Mesodermal cell (in vitro differentiated cells): ENCODE measurements around the gene C2CD2.
A peak's percentile ranks its signal among the peaks of the same experiment; 100 is the strongest.
"Not testable (repeated sequence)": the region's sequence is repeated elsewhere in the genome, so short reads cannot be mapped to it uniquely, and the experiment has no call there.

Experiments used
- H3K27ac ChIP-seq: 2 replicates; pipeline ENCODE4 v1.7.0; 2013; ENCODE audit warnings: mild to moderate bottlenecking, low read depth, low read length, moderate library complexity; ENCODE audit not compliant: severe bottlenecking
- H3K36me3 ChIP-seq: 2 replicates; pipeline ENCODE4 v1.7.1; 2013; ENCODE audit warnings: mild to moderate bottlenecking, low read length, moderate library complexity; ENCODE audit not compliant: control insufficient read depth, insufficient read depth
- H3K4me1 ChIP-seq: one replicate; pipeline ENCODE4 v1.7.1; 2013; ENCODE audit warnings: mild to moderate bottlenecking, low read length; ENCODE audit not compliant: insufficient read depth, control insufficient read depth, poor library complexity, severe bottlenecking
- H3K4me3 ChIP-seq: 2 replicates; pipeline ENCODE4 v1.7.0; 2013; ENCODE audit warnings: low read length, control low read depth, mild to moderate bottlenecking; ENCODE audit not compliant: insufficient read depth, poor library complexity, severe bottlenecking; ENCODE audit errors: extremely low read depth
- H3K9me3 ChIP-seq: 2 replicates; pipeline ENCODE4 v1.7.1; 2013; ENCODE audit warnings: mild to moderate bottlenecking, low read length, moderate library complexity; ENCODE audit not compliant: control insufficient read depth
- WGBS, 2 experiments: methylation state at CpG; one replicate each; pipeline ENCODE4 v1.1.5; 2013; ENCODE audit warnings: missing lambda C conversion rate in 2 of 2; ENCODE audit not compliant: insufficient coverage in 2 of 2; 5-methylcytosine and 5-hydroxymethylcytosine counted together

C2CD2 gene

DNA sequence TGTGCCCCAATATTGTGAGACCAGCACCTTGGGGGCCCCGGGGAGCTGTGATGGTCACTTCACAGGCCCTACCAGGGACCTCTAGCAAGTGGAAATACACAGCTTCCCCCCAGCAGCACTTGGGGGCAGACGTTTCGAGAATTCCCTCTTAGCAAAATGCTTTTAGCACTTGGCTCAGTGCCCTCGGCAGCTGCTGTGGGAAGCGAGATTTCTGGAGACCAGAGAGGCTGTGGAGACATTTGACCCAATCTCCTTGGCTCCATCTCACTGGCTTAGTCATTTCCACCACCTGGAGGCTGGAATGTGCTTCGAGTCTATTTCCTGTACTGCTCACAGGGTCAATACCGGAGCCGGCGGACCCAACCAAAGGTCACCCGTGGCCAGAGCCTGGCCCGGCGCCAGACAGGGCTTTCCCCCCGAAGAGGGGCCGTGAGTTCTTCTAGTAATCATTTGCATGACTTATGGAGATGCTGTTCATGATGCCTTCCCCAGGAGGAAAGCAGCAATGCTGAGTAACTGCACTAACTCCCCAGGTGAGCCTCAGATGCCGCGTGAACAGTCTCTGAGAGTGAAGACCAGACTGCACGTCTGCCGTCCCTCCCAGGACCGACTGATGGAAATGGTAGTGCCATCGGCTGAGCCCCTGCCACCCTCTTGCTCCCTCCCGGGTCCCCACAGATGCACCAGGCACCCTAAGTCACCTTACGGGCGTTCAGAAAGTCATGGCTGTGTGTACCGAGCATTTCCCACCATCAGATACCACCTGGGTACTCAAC lies 4.4 kb upstream of the C2CD2 start:
- Histone ChIP-seq H3K27ac (no peak overlapping the region), H3K36me3 (no peaks in the 10 kb centered on the region), H3K9me3 (no peaks in the 10 kb centered on the region), H3K4me1 (peaks cover 10% of the 10 kb centered on the region), H3K4me3 (no peak overlapping the region)
- 86 to 88% methylated on average over 22 to 24 of the region's 24 CpGs for WGBS, 2 experiments

DNA sequence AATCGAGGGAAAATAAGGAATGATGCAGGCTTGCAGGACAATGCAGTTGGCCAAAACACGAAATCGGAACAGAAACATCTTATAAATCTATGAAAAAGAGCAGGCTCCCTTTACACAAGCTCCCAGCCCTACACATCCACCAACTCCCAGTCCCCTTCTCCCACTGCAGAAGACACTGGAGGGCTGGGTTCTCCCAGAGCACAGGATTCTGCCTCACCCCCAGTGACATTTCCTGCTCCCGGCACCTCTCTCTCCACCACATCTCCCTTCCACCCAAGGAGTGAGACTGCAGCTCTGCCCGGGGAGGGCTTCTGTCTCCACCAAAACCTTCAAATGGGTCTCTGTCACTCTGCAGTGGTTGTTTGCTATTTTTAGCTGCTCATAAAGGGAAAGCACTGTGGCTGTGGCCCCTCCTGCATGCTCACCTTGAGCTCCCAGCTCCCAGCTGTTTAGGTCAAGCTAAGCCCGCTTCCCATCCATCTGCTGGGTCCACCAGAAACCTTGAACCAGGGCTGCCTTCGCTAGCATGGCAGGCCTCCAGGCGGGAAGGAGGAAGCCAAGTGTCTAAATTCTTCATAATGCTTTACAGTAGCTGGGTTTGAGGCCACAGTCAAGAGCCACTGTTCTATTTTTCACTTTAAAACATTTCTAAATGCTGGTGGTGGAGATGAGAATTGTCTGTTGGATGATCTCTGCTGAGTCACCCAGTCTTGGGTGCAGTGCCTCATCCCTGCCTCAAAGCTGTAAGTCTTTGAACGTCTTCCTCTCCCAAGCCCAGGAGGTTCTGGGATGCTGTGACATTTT lies 3.3 kb upstream of the C2CD2 start:
- peaks cover 17% of the 10 kb centered on the region for H3K4me1 ChIP-seq
- H3K4me3 ChIP-seq = no peak overlapping the region
- no peaks in the 10 kb centered on the region for H3K9me3 ChIP-seq
- 88 to 97% methylated on average over 5 to 8 of the region's 9 CpGs for WGBS, 2 experiments
- H3K36me3 ChIP-seq = no peaks in the 10 kb centered on the region
- no peak overlapping the region for H3K27ac ChIP-seq

- H3K27ac ChIP-seq = no peak overlapping the region
- peaks cover 17% of the 10 kb centered on the region for H3K4me1 ChIP-seq
- WGBS, 2 experiments = 94 to 98% methylated on average over 5 to 8 of the region's 10 CpGs
- no peak overlapping the region for H3K4me3 ChIP-seq
- H3K9me3 ChIP-seq = no peaks in the 10 kb centered on the region
- H3K36me3 ChIP-seq = no peaks in the 10 kb centered on the region
These were observed 1.7 kb upstream of the C2CD2 start for GRCh38 chr21:41955516-41955915.

- no peaks in the 10 kb centered on the region for H3K9me3 ChIP-seq
- H3K4me3 ChIP-seq = no peak overlapping the region
- H3K27ac ChIP-seq = no peak overlapping the region
- H3K36me3 ChIP-seq = no peaks in the 10 kb centered on the region
- 95% methylated on average over 18 to 19 of the region's 20 CpGs for WGBS, 2 experiments
- H3K4me1 ChIP-seq = peaks cover 17% of the 10 kb centered on the region
These were observed 1.1 kb upstream of the C2CD2 start for GRCh38 chr21:41954654-41955499.

DNA sequence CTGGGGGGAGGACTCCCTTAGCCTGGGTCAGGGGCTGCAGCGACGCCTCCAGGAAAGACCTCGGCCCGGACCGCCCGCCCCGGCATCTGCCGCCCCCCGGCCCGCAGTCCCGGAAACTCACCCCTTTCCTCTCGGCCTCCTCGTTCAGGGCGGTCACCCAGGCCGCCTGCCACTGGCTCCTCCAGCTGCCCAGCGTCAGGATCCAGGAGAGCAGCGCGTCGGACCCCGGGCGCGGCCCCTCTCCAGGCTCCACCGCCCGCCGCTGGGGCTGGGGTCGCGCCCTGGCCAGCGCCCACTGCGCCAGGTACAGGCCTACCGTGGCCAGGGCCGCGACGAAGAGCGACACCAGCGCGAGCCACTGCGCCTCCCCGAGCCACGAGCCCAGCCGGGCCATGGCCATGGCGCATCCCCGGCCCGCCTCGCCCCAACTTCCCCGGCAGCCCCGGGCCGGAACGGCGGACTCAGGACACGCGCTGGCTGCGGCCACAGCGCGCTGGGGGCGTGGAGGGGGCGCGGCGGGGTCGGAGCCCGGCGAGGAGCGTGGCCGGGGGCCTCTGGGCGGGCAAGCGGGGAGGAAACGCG lies 478 bp downstream of the C2CD2 start:
- H3K4me1 ChIP-seq = peaks cover 17% of the 10 kb centered on the region
- WGBS, 2 experiments = 0 to 1% methylated on average over 30 to 65 of the region's 67 CpGs
- H3K36me3 ChIP-seq = no peaks in the 10 kb centered on the region
- H3K27ac ChIP-seq = no peak overlapping the region
- no peaks in the 10 kb centered on the region for H3K9me3 ChIP-seq
- peak overlapping the region; percentile 50 for H3K4me3 ChIP-seq

GRCh38 chr21:41952568-41953248 lies 1.1 kb downstream of the C2CD2 start:
- Histone ChIP-seq H3K36me3 (no peaks in the 10 kb centered on the region), H3K27ac (no peak overlapping the region), H3K9me3 (no peaks in the 10 kb centered on the region), H3K4me3 (peak overlapping the region; percentile 50), H3K4me1 (peaks cover 17% of the 10 kb centered on the region)
- WGBS, 2 experiments = 49 to 50% methylated on average over 30 of the region's 30 CpGs

- 97 to 100% methylated on average over 4 to 5 of the region's 5 CpGs for WGBS, 2 experiments
- Histone ChIP-seq H3K9me3 (no peaks in the 10 kb centered on the region), H3K4me3 (no peak overlapping the region), H3K27ac (no peak overlapping the region), H3K36me3 (no peaks in the 10 kb centered on the region), H3K4me1 (peaks cover 10% of the 10 kb centered on the region)
These were observed 1.8 kb downstream of the C2CD2 start for GRCh38 chr21:41951876-41952567.

DNA sequence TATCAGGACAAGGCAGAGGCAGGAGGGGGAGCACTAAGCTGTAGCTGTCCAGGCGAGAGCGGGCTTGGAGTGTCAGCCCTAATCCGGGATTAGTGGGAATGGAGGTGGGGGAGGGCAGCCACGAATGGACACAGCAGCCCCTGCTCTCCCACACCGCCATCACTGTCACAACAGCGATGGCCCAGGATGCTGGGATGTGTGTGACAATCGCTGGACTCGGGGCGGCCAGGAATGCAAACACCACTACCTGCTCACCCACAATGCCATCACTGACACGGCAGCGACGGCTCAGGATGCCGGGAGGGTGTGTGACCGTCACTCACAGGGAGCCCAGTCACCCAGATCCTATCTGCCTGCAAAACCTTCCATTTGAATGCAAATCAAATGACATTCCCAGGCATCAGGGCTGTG lies 2.9 kb downstream of the C2CD2 start:
- H3K4me1 ChIP-seq = peaks cover 7% of the 10 kb centered on the region
- 19 to 25% methylated on average over 5 to 6 of the region's 14 CpGs for WGBS, 2 experiments
- no peak overlapping the region for H3K4me3 ChIP-seq

GRCh38 chr21:41949631-41950030 lies 4.2 kb downstream of the C2CD2 start:
- WGBS, 2 experiments = 88 to 96% methylated on average over 3 of the region's 3 CpGs

More for the DNA sequence above, 2.9 kb downstream of the C2CD2 start:
- H3K36me3 ChIP-seq = no peaks in the 10 kb centered on the region
- H3K27ac ChIP-seq = no peak overlapping the region
- H3K9me3 ChIP-seq = no peaks in the 10 kb centered on the region

More at GRCh38 chr21:41949631-41950030, 4.2 kb downstream of the C2CD2 start:
- H3K27ac ChIP-seq, H3K4me1 ChIP-seq, H3K4me3 ChIP-seq, H3K9me3 ChIP-seq, H3K36me3 ChIP-seq: not testable (repeated sequence)
